Retinal pigment epithelial cell (primary cell): ENCODE measurements around the gene HOXD13.

Experiments used
- DNase-seq: peaks from one replicate; pipeline ENCODE4 v3.0.0-alpha.2; 2010; ENCODE audit warnings: low read depth
- H3K4me3 ChIP-seq: 2 replicates; pipeline ENCODE4 v1.5.1; 2011; ENCODE audit warnings: mild to moderate bottlenecking, low read length, control low read depth, moderate library complexity
- CTCF ChIP-seq: conservative IDR thresholded peaks from 2 replicates; pipeline ENCODE4 v1.5.1; 2011; ENCODE audit warnings: low read depth, low read length, control low read depth, inconsistent platforms

The HOXD13 gene

GRCh38 chr2:176092270-176093144 lies at the start of gene HOXD13:
Gene HOXD13 (plus strand): TSS chr2:176092721. CDS start chr2:176092891, 170 bp downstream.
- no peak within 1 kb of the TSS for H3K4me3 ChIP-seq
- no peak for DNase-seq
- no peak for TF ChIP-seq CTCF

GRCh38 chr2:176056406-176056805 lies 36.1 kb upstream of the HOXD13 start:
- no peak for DNase-seq
- no peak overlapping the region for H3K4me3 ChIP-seq
- TF ChIP-seq CTCF = no peak

- no peak overlapping the region for H3K4me3 ChIP-seq
- no peak for DNase-seq
- TF ChIP-seq CTCF = no peak
These were observed 28.6 kb upstream of the HOXD13 start for GRCh38 chr2:176063958-176064357.

- no peak for TF ChIP-seq CTCF
- no peak for DNase-seq
- no peak overlapping the region for H3K4me3 ChIP-seq
These were observed 25.6 kb upstream of the HOXD13 start for GRCh38 chr2:176066645-176067588.

- TF ChIP-seq CTCF = no peak
- no peak overlapping the region for H3K4me3 ChIP-seq
- no peak for DNase-seq
These were observed 24.7 kb upstream of the HOXD13 start for GRCh38 chr2:176067589-176068418.

- TF ChIP-seq CTCF = no peak
- no peak overlapping the region for H3K4me3 ChIP-seq
- DNase-seq = no peak
These were observed 24.1 kb upstream of the HOXD13 start for GRCh38 chr2:176068419-176068832.
